PFSK-1 (cell line): ENCODE data around the gene PIK3CG.

Experiments
- POLR2AphosphoS5 ChIP-seq: IDR thresholded peaks from 2 replicates; pipeline ENCODE4 v1.6.1; 2012; ENCODE audit warnings: low read depth, mild to moderate bottlenecking, control low read depth, low read length, moderate library complexity
- REST ChIP-seq, 2 experiments: IDR thresholded peaks; 2 replicates each; pipeline versions ENCODE4 v1.6.1 to v1.8.0; 2011 to 2012; ENCODE audit warnings: low read depth in 2 of 2, low read length in 2 of 2, control low read depth in 1 of 2, inconsistent platforms in 1 of 2, mild to moderate bottlenecking in 1 of 2, moderate library complexity in 1 of 2; ENCODE audit not compliant: insufficient read depth in 1 of 2
- SIN3A ChIP-seq: IDR thresholded peaks from 2 replicates; pipeline ENCODE4 v1.6.1; 2012; ENCODE audit warnings: mild to moderate bottlenecking, low read length, moderate library complexity, borderline replicate concordance; ENCODE audit not compliant: insufficient read depth
- TAF1 ChIP-seq: IDR thresholded peaks from 2 replicates; pipeline ENCODE4 v1.6.1; 2012; ENCODE audit warnings: low read length, control low read depth, borderline replicate concordance; ENCODE audit not compliant: insufficient read depth

GRCh38 chr7:106888204-106888603, 23.1 kb downstream of the PIK3CG start:
- TF ChIP-seq POLR2AphosphoS5 (no peak), REST (IDR thresholded peaks at IDR 0.05; ENCODE audit: insufficient read depth in 1 of 2, low read depth in 2 of 2, low read length in 2 of 2) (no peak), TAF1 (no peak), SIN3A (no peak)
